ENCODE measurements around the gene TECPR1. TPM values are rescaled to one million over a fixed set of nuclear protein-coding genes. Genes with fewer than 3 reads are reported as not detected.
A peak's percentile ranks its signal among the peaks of the same experiment; 100 is the strongest.

TECPR1 gene
- total RNA-seq, 1 donor: 11.7 TPM

GRCh38 chr7:98191668-98192431, 60.2 kb downstream of the TECPR1 start:
- DNase-seq (ENCODE audit: low read depth): no peak
- TF ChIP-seq, protein P1, sequence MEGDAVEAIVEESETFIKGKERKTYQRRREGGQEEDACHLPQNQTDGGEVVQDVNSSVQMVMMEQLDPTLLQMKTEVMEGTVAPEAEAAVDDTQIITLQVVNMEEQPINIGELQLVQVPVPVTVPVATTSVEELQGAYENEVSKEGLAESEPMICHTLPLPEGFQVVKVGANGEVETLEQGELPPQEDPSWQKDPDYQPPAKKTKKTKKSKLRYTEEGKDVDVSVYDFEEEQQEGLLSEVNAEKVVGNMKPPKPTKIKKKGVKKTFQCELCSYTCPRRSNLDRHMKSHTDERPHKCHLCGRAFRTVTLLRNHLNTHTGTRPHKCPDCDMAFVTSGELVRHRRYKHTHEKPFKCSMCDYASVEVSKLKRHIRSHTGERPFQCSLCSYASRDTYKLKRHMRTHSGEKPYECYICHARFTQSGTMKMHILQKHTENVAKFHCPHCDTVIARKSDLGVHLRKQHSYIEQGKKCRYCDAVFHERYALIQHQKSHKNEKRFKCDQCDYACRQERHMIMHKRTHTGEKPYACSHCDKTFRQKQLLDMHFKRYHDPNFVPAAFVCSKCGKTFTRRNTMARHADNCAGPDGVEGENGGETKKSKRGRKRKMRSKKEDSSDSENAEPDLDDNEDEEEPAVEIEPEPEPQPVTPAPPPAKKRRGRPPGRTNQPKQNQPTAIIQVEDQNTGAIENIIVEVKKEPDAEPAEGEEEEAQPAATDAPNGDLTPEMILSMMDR (IDR thresholded peaks at IDR 0.05; ENCODE audit: insufficient read depth, low read length): no peak

GRCh38 chr7:98189559-98189958, 62.5 kb downstream of the TECPR1 start:
- no peak for DNase-seq (ENCODE audit: low read depth)
- TF ChIP-seq, protein P1 (IDR thresholded peaks at IDR 0.05; ENCODE audit: insufficient read depth, low read length): no peak
- no peak overlapping the region for H3K4me3 ChIP-seq (ENCODE audit: low read depth, low read length)

More at GRCh38 chr7:98191668-98192431, 60.2 kb downstream of the TECPR1 start:
- no peak overlapping the region for H3K4me3 ChIP-seq (ENCODE audit: low read depth, low read length)

DNA sequence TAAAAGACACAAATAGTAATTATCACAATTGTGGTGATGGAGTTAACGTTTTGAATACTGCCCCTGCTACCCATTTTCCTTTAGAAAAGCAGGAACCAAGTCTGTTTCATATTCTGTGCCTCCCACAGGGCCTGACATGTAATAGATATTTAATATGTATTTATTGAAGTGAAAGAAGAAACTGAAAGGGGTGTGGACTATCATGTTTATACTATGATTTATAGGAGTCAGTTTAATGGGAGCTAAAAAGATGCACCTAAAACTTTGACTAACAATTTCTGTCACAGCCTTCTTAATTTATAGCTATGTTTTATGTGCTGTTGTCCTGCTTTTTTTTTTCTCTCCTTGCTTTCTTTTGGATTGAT, 64.9 kb downstream of the TECPR1 start:
- no peak for DNase-seq (ENCODE audit: low read depth)
- TF ChIP-seq, protein P1 (IDR thresholded peaks at IDR 0.05; ENCODE audit: insufficient read depth, low read length): no peak
- H3K4me3 ChIP-seq (ENCODE audit: low read depth, low read length): no peak overlapping the region

- TF ChIP-seq, protein P1 (IDR thresholded peaks at IDR 0.05; ENCODE audit: insufficient read depth, low read length): no peak
- peak; percentile 87 for DNase-seq (ENCODE audit: low read depth)
- no peak overlapping the region for H3K4me3 ChIP-seq (ENCODE audit: low read depth, low read length)
Measured at GRCh38 chr7:98186452-98187137, 65.4 kb downstream of the TECPR1 start.

- TF ChIP-seq, protein P1 (IDR thresholded peaks at IDR 0.05; ENCODE audit: insufficient read depth, low read length): no peak
- H3K4me3 ChIP-seq (ENCODE audit: low read depth, low read length): no peak overlapping the region
- no peak for DNase-seq (ENCODE audit: low read depth)
Measured at GRCh38 chr7:98185101-98185500, 66.9 kb downstream of the TECPR1 start.

- DNase-seq (ENCODE audit: low read depth): no peak
- TF ChIP-seq, protein P1 (IDR thresholded peaks at IDR 0.05; ENCODE audit: insufficient read depth, low read length): no peak
Measured at GRCh38 chr7:98180751-98181150, 71.3 kb downstream of the TECPR1 start.

More at GRCh38 chr7:98180751-98181150, 71.3 kb downstream of the TECPR1 start:
- no peak overlapping the region for H3K4me3 ChIP-seq (ENCODE audit: low read depth, low read length)

Data from fibroblast of the aortic adventitia (primary cell).